H9 (cell line): ENCODE measurements around the gene DHX30. TPM values are rescaled to one million over a fixed set of nuclear protein-coding genes. Genes with fewer than 3 reads are reported as not detected.

Source experiments
- DNase-seq: peaks from one replicate; pipeline ENCODE4 v3.0.0-alpha.2; 2017
- H2AFZ ChIP-seq: one replicate; pipeline ENCODE4 v1.6.1; 2013; ENCODE audit warnings: mild to moderate bottlenecking, low read length, control low read depth, moderate library complexity
- H2AK5ac ChIP-seq: 2 replicates; pipeline ENCODE4 v1.6.1; 2013; ENCODE audit warnings: low read length, control low read depth, mixed read lengths; ENCODE audit not compliant: insufficient read length
- H2BK120ac ChIP-seq: one replicate; pipeline ENCODE4 v1.6.1; 2013; ENCODE audit warnings: low read depth, mild to moderate bottlenecking, low read length, control low read depth, inconsistent platforms; ENCODE audit not compliant: poor library complexity, severe bottlenecking
- H2BK12ac ChIP-seq: 2 replicates; pipeline ENCODE4 v1.6.1; 2013; ENCODE audit warnings: low read length, control low read depth, mixed read lengths, low read depth; ENCODE audit not compliant: insufficient read length
- H2BK15ac ChIP-seq: 2 replicates; pipeline ENCODE4 v1.6.1; 2013; ENCODE audit warnings: low read depth, low read length, control low read depth
- H2BK20ac ChIP-seq: one replicate; pipeline ENCODE4 v1.6.1; 2013; ENCODE audit warnings: low read depth, mild to moderate bottlenecking, low read length, control low read depth, inconsistent platforms; ENCODE audit not compliant: poor library complexity, severe bottlenecking
- H2BK5ac ChIP-seq: 2 replicates; pipeline ENCODE4 v1.6.1; 2013; ENCODE audit warnings: low read length, control low read depth, mixed read lengths; ENCODE audit not compliant: insufficient read length
- H3K14ac ChIP-seq: 2 replicates; pipeline ENCODE4 v1.6.1; 2013; ENCODE audit warnings: low read length, control low read depth; ENCODE audit not compliant: insufficient read depth
- H3K18ac ChIP-seq: 2 replicates; pipeline ENCODE4 v1.6.1; 2013; ENCODE audit warnings: low read depth, mild to moderate bottlenecking, mixed read lengths, low read length, control low read depth; ENCODE audit not compliant: insufficient read length
- H3K23ac ChIP-seq: 2 replicates; pipeline ENCODE4 v1.6.1; 2013; ENCODE audit warnings: low read length, control low read depth, mixed read lengths, low read depth; ENCODE audit not compliant: insufficient read length
- H3K23me2 ChIP-seq: 2 replicates; pipeline ENCODE4 v1.6.1; 2013; ENCODE audit warnings: low read depth, mild to moderate bottlenecking, mixed read lengths, low read length, control low read depth; ENCODE audit not compliant: insufficient read length, poor library complexity, severe bottlenecking
- H3K27ac ChIP-seq: 2 replicates; pipeline ENCODE4 v1.5.1; 2013; ENCODE audit warnings: low read length, control low read depth, mixed read lengths, low read depth; ENCODE audit not compliant: insufficient read length
- H3K27me3 ChIP-seq: 2 replicates; pipeline ENCODE4 v1.6.1; 2013; ENCODE audit warnings: low read length, control low read depth, inconsistent platforms; ENCODE audit not compliant: insufficient read depth
- H3K4ac ChIP-seq: 2 replicates; pipeline ENCODE4 v1.6.1; 2013; ENCODE audit warnings: low read depth, mild to moderate bottlenecking, control low read depth, inconsistent platforms, low read length, moderate library complexity
- H3K4me1 ChIP-seq: 2 replicates; pipeline ENCODE4 v1.6.1; 2013; ENCODE audit warnings: low read length, control low read depth, inconsistent platforms; ENCODE audit not compliant: insufficient read depth
- H3K4me2 ChIP-seq: 2 replicates; pipeline ENCODE4 v1.6.1; 2013; ENCODE audit warnings: low read length, control low read depth, mixed read lengths; ENCODE audit not compliant: insufficient read length, insufficient read depth
- H3K56ac ChIP-seq: 2 replicates; pipeline ENCODE4 v1.6.1; 2013; ENCODE audit warnings: low read depth, mild to moderate bottlenecking, mixed read lengths, low read length, control low read depth; ENCODE audit not compliant: insufficient read length
- H3K79me1 ChIP-seq: 2 replicates; pipeline ENCODE4 v1.6.1; 2013; ENCODE audit warnings: low read depth, mild to moderate bottlenecking, moderate library complexity, low read length, control low read depth, inconsistent platforms; ENCODE audit not compliant: insufficient read depth, poor library complexity, severe bottlenecking
- H3K79me2 ChIP-seq: 2 replicates; pipeline ENCODE4 v1.6.1; 2013; ENCODE audit warnings: low read length, control low read depth, inconsistent platforms; ENCODE audit not compliant: insufficient read depth
- H3K9ac ChIP-seq: 2 replicates; pipeline ENCODE4 v1.6.1; 2013; ENCODE audit warnings: low read length, control low read depth, mixed read lengths; ENCODE audit not compliant: insufficient read length; ENCODE audit errors: extremely low read depth
- H3K9me3 ChIP-seq: one replicate; pipeline ENCODE4 v1.6.1; 2013; ENCODE audit warnings: low read depth, low read length, inconsistent platforms; ENCODE audit not compliant: control insufficient read depth
- H3T11ph ChIP-seq: one replicate; pipeline ENCODE4 v1.6.1; 2013; ENCODE audit warnings: mild to moderate bottlenecking, low read length, control low read depth, inconsistent platforms
- H4K20me1 ChIP-seq: one replicate; pipeline ENCODE4 v1.6.1; 2013; ENCODE audit not compliant: control insufficient read depth, insufficient read length, insufficient read depth
- H4K5ac ChIP-seq: 2 replicates; pipeline ENCODE4 v1.6.1; 2013; ENCODE audit warnings: low read depth, mild to moderate bottlenecking, mixed read lengths, low read length, control low read depth; ENCODE audit not compliant: insufficient read length
- H4K8ac ChIP-seq: replicated peaks from 2 replicates; pipeline ENCODE4 v1.6.1; 2013; ENCODE audit warnings: low read length, control low read depth, mixed read lengths, low read depth; ENCODE audit not compliant: insufficient read length
- H4K91ac ChIP-seq: 2 replicates; pipeline ENCODE4 v1.6.1; 2013; ENCODE audit warnings: low read depth, mild to moderate bottlenecking, moderate library complexity, mixed read lengths, low read length, control low read depth; ENCODE audit not compliant: insufficient read length
- H3K27ac Mint-ChIP-seq, 3 experiments: 2 replicates in 2 of 3; 3 replicates in 1 of 3; pipeline ENCODE4 v1.8.0; 2020 to 2021; ENCODE audit warnings: mixed read lengths in 3 of 3, mild to moderate bottlenecking in 1 of 3, moderate library complexity in 1 of 3
- H3K27me3 Mint-ChIP-seq: 2 replicates; pipeline ENCODE4 v1.8.0; 2021; ENCODE audit warnings: low read depth, mild to moderate bottlenecking, moderate library complexity, mixed read lengths
- H3K36me3 Mint-ChIP-seq, 3 experiments: 2 replicates in 2 of 3; 3 replicates in 1 of 3; pipeline ENCODE4 v1.8.0; 2020 to 2021; ENCODE audit warnings: low read depth in 3 of 3, mixed read lengths in 3 of 3; ENCODE audit not compliant: insufficient read depth in 1 of 3
- H3K4me1 Mint-ChIP-seq, 2 experiments: 2 replicates each; pipeline ENCODE4 v1.8.0; 2020; ENCODE audit warnings: mixed read lengths in 2 of 2
- H3K4me3 Mint-ChIP-seq, 2 experiments: 2 replicates in 1 of 2; 3 replicates in 1 of 2; pipeline ENCODE4 v1.8.0; 2020 to 2021; ENCODE audit warnings: mild to moderate bottlenecking in 2 of 2, mixed read lengths in 2 of 2, moderate library complexity in 1 of 2
- H3K9me3 Mint-ChIP-seq, 2 experiments: 2 replicates in 1 of 2; 3 replicates in 1 of 2; pipeline ENCODE4 v1.8.0; 2020; ENCODE audit warnings: mild to moderate bottlenecking in 2 of 2, mixed read lengths in 2 of 2, moderate library complexity in 1 of 2
- WGBS: extraction: QIAGEN DNeasy Blood & Tissue Kit; methylation state at CpG from one replicate; pipeline ENCODE4 v1.1.7; 2013; ENCODE audit warnings: missing lambda C conversion rate, low lambda C conversion rate, mixed read lengths; ENCODE audit not compliant: insufficient read length; ENCODE audit errors: extremely low coverage; 5-methylcytosine and 5-hydroxymethylcytosine counted together
- total RNA-seq: library from RNA; stranded (reverse); gene quantifications from 2 replicates; pipeline ENCODE4 v1.2.1, GENCODE V29; 2021
- TF ChIP-seq, protein P1 (sequence below): fragments of 200-600 bp; sonication (generic); conservative IDR thresholded peaks from 3 replicates; pipeline ENCODE4 v1.8.0; 2021; ENCODE audit warnings: antibody characterized with exemption, mild to moderate bottlenecking

The DHX30 gene
- total RNA-seq, 1 experiment from 2014 or later: 107 TPM

GRCh38 chr3:47871389-47871788 lies 68.5 kb downstream of the DHX30 start:
- no peak overlapping the region for H3K14ac ChIP-seq
- TF ChIP-seq, protein P1, sequence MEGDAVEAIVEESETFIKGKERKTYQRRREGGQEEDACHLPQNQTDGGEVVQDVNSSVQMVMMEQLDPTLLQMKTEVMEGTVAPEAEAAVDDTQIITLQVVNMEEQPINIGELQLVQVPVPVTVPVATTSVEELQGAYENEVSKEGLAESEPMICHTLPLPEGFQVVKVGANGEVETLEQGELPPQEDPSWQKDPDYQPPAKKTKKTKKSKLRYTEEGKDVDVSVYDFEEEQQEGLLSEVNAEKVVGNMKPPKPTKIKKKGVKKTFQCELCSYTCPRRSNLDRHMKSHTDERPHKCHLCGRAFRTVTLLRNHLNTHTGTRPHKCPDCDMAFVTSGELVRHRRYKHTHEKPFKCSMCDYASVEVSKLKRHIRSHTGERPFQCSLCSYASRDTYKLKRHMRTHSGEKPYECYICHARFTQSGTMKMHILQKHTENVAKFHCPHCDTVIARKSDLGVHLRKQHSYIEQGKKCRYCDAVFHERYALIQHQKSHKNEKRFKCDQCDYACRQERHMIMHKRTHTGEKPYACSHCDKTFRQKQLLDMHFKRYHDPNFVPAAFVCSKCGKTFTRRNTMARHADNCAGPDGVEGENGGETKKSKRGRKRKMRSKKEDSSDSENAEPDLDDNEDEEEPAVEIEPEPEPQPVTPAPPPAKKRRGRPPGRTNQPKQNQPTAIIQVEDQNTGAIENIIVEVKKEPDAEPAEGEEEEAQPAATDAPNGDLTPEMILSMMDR: no peak
- H4K20me1 ChIP-seq: no peaks in the 10 kb centered on the region
- no peak for DNase-seq
- H3K56ac ChIP-seq: no peak overlapping the region
- H2BK15ac ChIP-seq: no peak overlapping the region
- no peak overlapping the region for H4K91ac ChIP-seq
- no peak overlapping the region for H3K4ac ChIP-seq
- Mint-ChIP-seq H3K27ac (no peak overlapping the region), H3K27me3 (no peaks in the 10 kb centered on the region), H3K4me1 (peaks cover 11 to 14% of the 10 kb centered on the region in 2 experiments), H3K4me3 (no peak overlapping the region), H3K9me3 (no peaks in the 10 kb centered on the region), H3K36me3 (peaks cover 27 to 63% (median 58%) of the 10 kb centered on the region in 3 experiments; a peak in 6 of 7 replicates)
- no peaks in the 10 kb centered on the region for H3K27me3 ChIP-seq
- no peak overlapping the region for H2BK5ac ChIP-seq
- H3K23ac ChIP-seq: no peak overlapping the region
- no peak overlapping the region for H4K8ac ChIP-seq
- no peak overlapping the region for H3K27ac ChIP-seq
- H4K5ac ChIP-seq: no peak overlapping the region
- H3K4me2 ChIP-seq: no peak overlapping the region
- H2AK5ac ChIP-seq: no peak overlapping the region
- H2BK120ac ChIP-seq: no peak overlapping the region
- no peak overlapping the region for H3T11ph ChIP-seq
- no peak overlapping the region for H2BK12ac ChIP-seq
- H3K9ac ChIP-seq: no peak overlapping the region
- no peaks in the 10 kb centered on the region for H3K79me2 ChIP-seq
- no peaks in the 10 kb centered on the region for H3K23me2 ChIP-seq
- H3K4me1 ChIP-seq: no peaks in the 10 kb centered on the region
- no peaks in the 10 kb centered on the region for H3K79me1 ChIP-seq
- H2AFZ ChIP-seq: no peak overlapping the region
- H3K9me3 ChIP-seq: no peaks in the 10 kb centered on the region
- H2BK20ac ChIP-seq: no peak overlapping the region
- no CpG with 5 or more reads among the region's 2 CpGs for WGBS
- H3K18ac ChIP-seq: no peak overlapping the region
